ENCODE results near the gene H2BK1.

Gene H2BK1

GRCh38 chr7:151251328-151251688 is 41.0 kb upstream of the H2BK1 start:
- no CpG with 5 or more reads among the region's 19 CpGs for WGBS (ENCODE audit: insufficient coverage, insufficient read length)
- Histone ChIP-seq H3K4me1 (ENCODE audit: control insufficient read depth, insufficient read depth, low read length) (peaks cover 8% of the 10 kb centered on the region), H3K4me3 (ENCODE audit: low read length) (peak overlapping the region; percentile 44; the same call in 1 of the 2 replicates), H3K27ac (ENCODE audit: low read length) (no peak overlapping the region), H3K9me3 (ENCODE audit: control insufficient read depth, insufficient read depth, low read length) (no peaks in the 10 kb centered on the region), H3K27me3 (ENCODE audit: control insufficient read depth, insufficient read depth, low read length) (peaks cover 30% of the 10 kb centered on the region; the same call in 1 of the 2 replicates), H3K36me3 (ENCODE audit: control insufficient read depth, insufficient read depth, low read length) (no peaks in the 10 kb centered on the region)
- DNase-seq (ENCODE audit: low read depth, low spot score), result no peak

- Histone ChIP-seq H3K36me3 (ENCODE audit: control insufficient read depth, insufficient read depth, low read length) (no peaks in the 10 kb centered on the region), H3K4me3 (ENCODE audit: low read length) (no peak overlapping the region), H3K4me1 (ENCODE audit: control insufficient read depth, insufficient read depth, low read length) (peaks cover 8% of the 10 kb centered on the region), H3K27ac (ENCODE audit: low read length) (no peak overlapping the region), H3K9me3 (ENCODE audit: control insufficient read depth, insufficient read depth, low read length) (no peaks in the 10 kb centered on the region), H3K27me3 (ENCODE audit: control insufficient read depth, insufficient read depth, low read length) (peaks cover 35% of the 10 kb centered on the region; the same call in 1 of the 2 replicates)
- no peak for DNase-seq (ENCODE audit: low read depth, low spot score)
- no CpG with 5 or more reads among the region's 7 CpGs for WGBS (ENCODE audit: insufficient coverage, insufficient read length)
Observed at GRCh38 chr7:151250181-151251132, 40.2 kb upstream of the H2BK1 start.

DNA sequence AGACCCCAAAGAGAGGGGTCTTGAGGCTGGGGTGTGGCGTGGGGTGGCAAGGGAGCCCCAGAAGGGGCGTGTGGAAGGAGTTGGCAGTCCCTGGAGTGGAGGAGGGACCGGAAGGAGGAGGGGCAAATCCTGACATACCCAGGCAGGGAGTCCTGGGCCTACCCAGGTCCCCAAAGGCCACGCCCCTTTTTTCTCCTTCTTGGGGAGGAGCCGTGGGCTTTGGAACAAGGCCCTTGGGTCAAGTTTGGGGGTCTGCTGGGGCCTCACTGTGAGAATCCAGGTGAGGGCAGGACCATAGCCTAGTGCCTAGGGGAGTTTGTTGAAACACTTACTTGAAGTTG is 39.4 kb upstream of the H2BK1 start:
- H3K4me3 ChIP-seq (ENCODE audit: low read length), result no peak overlapping the region
- peaks cover 35% of the 10 kb centered on the region; the same call in 1 of the 2 replicates for H3K27me3 ChIP-seq (ENCODE audit: control insufficient read depth, insufficient read depth, low read length)
- H3K9me3 ChIP-seq (ENCODE audit: control insufficient read depth, insufficient read depth, low read length), result no peaks in the 10 kb centered on the region
- no peak for DNase-seq (ENCODE audit: low read depth, low spot score)
- H3K36me3 ChIP-seq (ENCODE audit: control insufficient read depth, insufficient read depth, low read length), result no peaks in the 10 kb centered on the region
- no peak overlapping the region for H3K27ac ChIP-seq (ENCODE audit: low read length)
- peaks cover 8% of the 10 kb centered on the region for H3K4me1 ChIP-seq (ENCODE audit: control insufficient read depth, insufficient read depth, low read length)
- WGBS (ENCODE audit: insufficient coverage, insufficient read length), result no CpG with 5 or more reads among the region's 5 CpGs

GRCh38 chr7:151249034-151249731 is 38.9 kb upstream of the H2BK1 start:
- peaks cover 35% of the 10 kb centered on the region; the same call in 1 of the 2 replicates for H3K27me3 ChIP-seq (ENCODE audit: control insufficient read depth, insufficient read depth, low read length)
- H3K4me3 ChIP-seq (ENCODE audit: low read length), result peak overlapping the region; percentile 25; the same call in 1 of the 2 replicates
- H3K27ac ChIP-seq (ENCODE audit: low read length), result no peak overlapping the region
- no peaks in the 10 kb centered on the region for H3K9me3 ChIP-seq (ENCODE audit: control insufficient read depth, insufficient read depth, low read length)
- DNase-seq (ENCODE audit: low read depth, low spot score), result no peak
- no CpG with 5 or more reads among the region's 45 CpGs for WGBS (ENCODE audit: insufficient coverage, insufficient read length)
- H3K36me3 ChIP-seq (ENCODE audit: control insufficient read depth, insufficient read depth, low read length), result no peaks in the 10 kb centered on the region
- H3K4me1 ChIP-seq (ENCODE audit: control insufficient read depth, insufficient read depth, low read length), result peaks cover 8% of the 10 kb centered on the region

- H3K4me1 ChIP-seq (ENCODE audit: control insufficient read depth, insufficient read depth, low read length), result peaks cover 10% of the 10 kb centered on the region
- H3K9me3 ChIP-seq (ENCODE audit: control insufficient read depth, insufficient read depth, low read length), result no peaks in the 10 kb centered on the region
- H3K27ac ChIP-seq (ENCODE audit: low read length), result no peak within 1 kb of the TSS
- DNase-seq (ENCODE audit: low read depth, low spot score), result no peak
- peak within 1 kb of the TSS; percentile 25; the same call in 1 of the 2 replicates for H3K4me3 ChIP-seq (ENCODE audit: low read length)
- peaks cover 35% of the 10 kb centered on the region; the same call in 1 of the 2 replicates for H3K27me3 ChIP-seq (ENCODE audit: control insufficient read depth, insufficient read depth, low read length)
- no CpG with 5 or more reads among the region's 71 CpGs for WGBS (ENCODE audit: insufficient coverage, insufficient read length)
- H3K36me3 ChIP-seq (ENCODE audit: control insufficient read depth, insufficient read depth, low read length), result no peaks in the 10 kb centered on the region
Observed at GRCh38 chr7:151248346-151249033, 38.2 kb upstream of the H2BK1 start, which contains the start of gene SMARCD3. Gene SMARCD3, minus strand, starts transcription at chr7:151248694. Its CDS starts 132 bp downstream, at chr7:151248562.

DNA sequence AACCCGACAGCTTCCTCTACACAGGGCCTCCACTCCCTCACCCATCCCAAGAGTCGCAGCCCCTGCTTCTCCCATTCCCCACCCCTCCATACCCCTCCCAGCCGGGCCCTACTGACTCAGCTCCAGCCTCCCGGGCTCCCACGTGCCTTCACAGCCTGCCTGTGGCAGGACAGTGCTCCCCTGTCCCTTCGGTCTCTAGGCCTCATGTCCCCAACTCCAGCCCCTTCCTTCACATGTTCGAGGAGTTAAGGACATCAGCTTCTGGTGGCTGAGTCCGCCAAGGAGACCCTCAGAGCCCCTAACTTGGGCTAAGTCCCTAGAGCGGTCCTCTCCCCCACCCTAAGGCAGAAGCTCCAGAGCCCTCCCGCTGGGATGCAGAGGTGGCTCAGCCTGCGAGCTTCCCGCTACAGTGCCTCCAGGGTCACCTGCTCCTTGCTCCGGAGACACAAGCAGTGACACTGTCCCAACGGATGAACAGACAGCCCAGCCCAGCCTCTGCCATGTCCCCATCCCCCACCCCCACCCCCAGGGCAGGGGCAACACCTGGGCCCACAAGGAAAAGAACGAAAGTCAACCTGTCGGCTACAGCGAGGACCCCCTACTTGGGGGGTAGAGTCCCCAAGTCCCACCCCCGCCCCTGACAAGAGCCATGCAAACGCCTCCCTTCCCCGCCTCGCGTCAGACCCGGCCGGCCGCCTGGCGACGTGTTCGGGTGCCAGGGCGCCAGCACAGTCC is 37.5 kb upstream of the H2BK1 start:
- Histone ChIP-seq H3K27me3 (ENCODE audit: control insufficient read depth, insufficient read depth, low read length) (peaks cover 35% of the 10 kb centered on the region; the same call in 1 of the 2 replicates), H3K9me3 (ENCODE audit: control insufficient read depth, insufficient read depth, low read length) (no peaks in the 10 kb centered on the region), H3K4me3 (ENCODE audit: low read length) (peak overlapping the region; percentile 25; the same call in 1 of the 2 replicates), H3K27ac (ENCODE audit: low read length) (no peak overlapping the region), H3K4me1 (ENCODE audit: control insufficient read depth, insufficient read depth, low read length) (peaks cover 7% of the 10 kb centered on the region), H3K36me3 (ENCODE audit: control insufficient read depth, insufficient read depth, low read length) (no peaks in the 10 kb centered on the region)
- no CpG with 5 or more reads among the region's 29 CpGs for WGBS (ENCODE audit: insufficient coverage, insufficient read length)
- no peak for DNase-seq (ENCODE audit: low read depth, low spot score)

DNA sequence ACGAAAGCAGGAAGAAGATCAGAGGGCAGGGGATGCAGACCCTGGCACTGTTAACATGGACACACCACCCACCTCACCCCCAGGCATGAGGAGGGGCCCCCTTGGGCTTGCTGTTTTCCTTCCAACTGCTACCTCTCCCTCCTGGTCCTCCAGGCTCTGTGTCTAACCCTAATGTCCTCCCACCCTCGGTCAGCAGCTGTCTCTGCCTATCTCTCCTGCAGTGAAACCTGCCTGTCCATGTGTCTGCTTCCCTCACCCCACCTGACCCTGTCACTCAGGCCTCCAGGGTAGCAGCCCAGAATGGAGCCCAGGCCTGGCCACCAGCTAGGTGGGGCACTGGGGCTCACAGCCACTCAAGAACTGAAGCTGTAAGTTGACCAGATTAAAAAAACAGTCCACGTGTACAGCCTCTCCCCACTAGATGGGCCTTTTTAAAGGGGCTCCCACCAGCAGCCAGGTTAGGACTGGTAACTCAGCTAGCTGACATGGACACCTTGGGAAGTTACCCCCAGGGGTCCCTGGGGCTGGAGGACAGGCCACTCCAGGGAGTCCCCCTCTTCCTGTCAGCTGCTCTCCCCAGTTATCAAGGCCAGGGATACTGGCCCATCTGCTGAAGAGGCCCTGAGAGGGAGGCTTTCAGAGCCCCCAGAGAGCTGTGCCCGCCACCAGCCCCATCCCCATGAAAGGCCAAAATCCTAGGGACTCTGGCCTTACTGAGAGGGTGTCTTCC is 36.7 kb upstream of the H2BK1 start:
- no CpG with 5 or more reads among the region's 4 CpGs for WGBS (ENCODE audit: insufficient coverage, insufficient read length)
- H3K9me3 ChIP-seq (ENCODE audit: control insufficient read depth, insufficient read depth, low read length), result no peaks in the 10 kb centered on the region
- peaks cover 35% of the 10 kb centered on the region; the same call in 1 of the 2 replicates for H3K27me3 ChIP-seq (ENCODE audit: control insufficient read depth, insufficient read depth, low read length)
- no peak overlapping the region for H3K4me3 ChIP-seq (ENCODE audit: low read length)
- no peak overlapping the region for H3K27ac ChIP-seq (ENCODE audit: low read length)
- peaks cover 7% of the 10 kb centered on the region for H3K4me1 ChIP-seq (ENCODE audit: control insufficient read depth, insufficient read depth, low read length)
- H3K36me3 ChIP-seq (ENCODE audit: control insufficient read depth, insufficient read depth, low read length), result no peaks in the 10 kb centered on the region
- no peak for DNase-seq (ENCODE audit: low read depth, low spot score)

DNA sequence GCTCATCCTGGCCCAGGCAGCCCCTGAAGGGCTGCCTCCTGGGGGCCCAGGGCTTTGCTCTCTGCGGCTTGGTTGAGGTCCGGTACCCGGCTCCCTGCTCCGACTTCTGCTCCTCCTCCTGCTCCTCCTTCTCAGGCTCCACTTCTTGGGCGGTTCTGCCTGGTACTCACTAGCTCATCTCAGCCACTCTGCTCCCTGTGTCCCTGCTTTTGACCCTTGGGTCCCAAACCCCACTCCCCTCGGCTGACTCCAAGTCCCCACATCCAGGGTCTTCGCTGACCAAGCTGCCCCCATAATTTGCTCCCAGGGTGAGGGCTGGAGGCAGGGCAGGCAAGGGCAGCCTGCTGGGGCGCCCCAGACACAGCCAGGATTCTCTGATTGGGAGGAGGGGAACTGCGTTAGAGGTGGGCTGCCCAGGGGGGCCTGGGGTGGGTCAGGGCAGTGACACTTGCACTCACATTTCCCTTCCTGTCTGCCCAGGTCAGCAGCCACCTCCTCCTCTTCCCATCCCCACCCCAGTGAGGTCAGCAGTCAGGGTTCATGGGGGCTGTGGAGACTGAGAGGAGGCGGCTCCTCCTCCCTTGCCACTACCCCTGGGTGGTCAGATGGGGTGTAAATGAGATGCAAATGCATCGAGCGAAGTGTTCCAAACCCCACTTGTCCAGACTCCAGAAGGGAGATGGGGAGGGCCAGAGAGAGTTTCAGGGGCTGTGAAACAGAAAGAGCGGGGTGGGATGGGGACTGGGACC is 36.0 kb upstream of the H2BK1 start:
- peaks cover 34% of the 10 kb centered on the region; the same call in 1 of the 2 replicates for H3K27me3 ChIP-seq (ENCODE audit: control insufficient read depth, insufficient read depth, low read length)

More for the DNA sequence above, 36.0 kb upstream of the H2BK1 start:
- Histone ChIP-seq H3K36me3 (ENCODE audit: control insufficient read depth, insufficient read depth, low read length) (no peaks in the 10 kb centered on the region), H3K9me3 (ENCODE audit: control insufficient read depth, insufficient read depth, low read length) (no peaks in the 10 kb centered on the region), H3K4me1 (ENCODE audit: control insufficient read depth, insufficient read depth, low read length) (peaks cover 7% of the 10 kb centered on the region), H3K4me3 (ENCODE audit: low read length) (no peak overlapping the region), H3K27ac (ENCODE audit: low read length) (no peak overlapping the region)
- no peak for DNase-seq (ENCODE audit: low read depth, low spot score)
- no CpG with 5 or more reads among the region's 13 CpGs for WGBS (ENCODE audit: insufficient coverage, insufficient read length)

All from iPS DF 6.9 (cell line).